Keratinocyte (primary cell): ENCODE results near the gene NIBAN1.

Source experiments
- EZH2 ChIP-seq: IDR thresholded peaks from one replicate; pipeline ENCODE4 v1.6.1; 2012; ENCODE audit warnings: inconsistent platforms, mild to moderate bottlenecking, low read length, moderate library complexity
- TF ChIP-seq, protein P1 (sequence below), 3 experiments: IDR thresholded peaks in 1 of 3; conservative IDR thresholded peaks in 1 of 3; optimal IDR thresholded peaks in 1 of 3; 2 replicates in 2 of 3; 3 replicates in 1 of 3; pipeline versions ENCODE3 to v1.5.1; 2011; ENCODE audit warnings: low read length in 3 of 3, mild to moderate bottlenecking in 3 of 3, moderate library complexity in 2 of 3, control low read depth in 1 of 3, inconsistent platforms in 1 of 3; ENCODE audit not compliant: insufficient read depth in 2 of 3; ENCODE audit errors: extremely low read depth in 1 of 3

DNA sequence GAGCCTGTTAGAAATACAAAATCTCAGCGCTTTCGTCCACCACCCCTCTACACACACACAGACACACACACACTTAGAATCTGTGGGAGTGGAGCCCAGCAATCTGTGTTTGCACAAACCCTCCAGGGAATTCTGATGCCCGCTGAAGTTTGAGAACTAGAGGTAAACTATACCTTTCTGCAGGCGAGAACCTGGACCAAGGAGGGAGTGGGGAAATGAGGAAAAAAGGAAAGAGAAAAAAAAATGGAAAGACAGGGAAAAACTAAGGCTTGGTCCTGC lies 468 bp upstream of the NIBAN1 start:
- TF ChIP-seq, protein P1, sequence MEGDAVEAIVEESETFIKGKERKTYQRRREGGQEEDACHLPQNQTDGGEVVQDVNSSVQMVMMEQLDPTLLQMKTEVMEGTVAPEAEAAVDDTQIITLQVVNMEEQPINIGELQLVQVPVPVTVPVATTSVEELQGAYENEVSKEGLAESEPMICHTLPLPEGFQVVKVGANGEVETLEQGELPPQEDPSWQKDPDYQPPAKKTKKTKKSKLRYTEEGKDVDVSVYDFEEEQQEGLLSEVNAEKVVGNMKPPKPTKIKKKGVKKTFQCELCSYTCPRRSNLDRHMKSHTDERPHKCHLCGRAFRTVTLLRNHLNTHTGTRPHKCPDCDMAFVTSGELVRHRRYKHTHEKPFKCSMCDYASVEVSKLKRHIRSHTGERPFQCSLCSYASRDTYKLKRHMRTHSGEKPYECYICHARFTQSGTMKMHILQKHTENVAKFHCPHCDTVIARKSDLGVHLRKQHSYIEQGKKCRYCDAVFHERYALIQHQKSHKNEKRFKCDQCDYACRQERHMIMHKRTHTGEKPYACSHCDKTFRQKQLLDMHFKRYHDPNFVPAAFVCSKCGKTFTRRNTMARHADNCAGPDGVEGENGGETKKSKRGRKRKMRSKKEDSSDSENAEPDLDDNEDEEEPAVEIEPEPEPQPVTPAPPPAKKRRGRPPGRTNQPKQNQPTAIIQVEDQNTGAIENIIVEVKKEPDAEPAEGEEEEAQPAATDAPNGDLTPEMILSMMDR (optimal IDR thresholded peaks at IDR 0.05 in 1 of 3, IDR thresholded peaks at IDR 0.05 in 1 of 3, conservative IDR thresholded peaks at IDR 0.05 in 1 of 3; ENCODE audit: extremely low read depth in 1 of 3, insufficient read depth in 2 of 3, low read length in 3 of 3), result no peak
- TF ChIP-seq EZH2, result no peak
